HG03103 (cell line): ENCODE data around the gene DNAJC22.
A peak's percentile ranks its signal among the peaks of the same experiment; 100 is the strongest.
"Not testable (repeated sequence)": the region's sequence is repeated elsewhere in the genome, so short reads cannot be mapped to it uniquely, and the experiment has no call there.

ENCODE experiments used
- ATAC-seq: cut with Tn5 transposase; IDR thresholded peaks from one replicate; pipeline ENCODE4 v1.9.1; 2021; ENCODE audit warnings: low read depth; ENCODE audit not compliant: unreplicated experiment

DNAJC22 gene

DNA sequence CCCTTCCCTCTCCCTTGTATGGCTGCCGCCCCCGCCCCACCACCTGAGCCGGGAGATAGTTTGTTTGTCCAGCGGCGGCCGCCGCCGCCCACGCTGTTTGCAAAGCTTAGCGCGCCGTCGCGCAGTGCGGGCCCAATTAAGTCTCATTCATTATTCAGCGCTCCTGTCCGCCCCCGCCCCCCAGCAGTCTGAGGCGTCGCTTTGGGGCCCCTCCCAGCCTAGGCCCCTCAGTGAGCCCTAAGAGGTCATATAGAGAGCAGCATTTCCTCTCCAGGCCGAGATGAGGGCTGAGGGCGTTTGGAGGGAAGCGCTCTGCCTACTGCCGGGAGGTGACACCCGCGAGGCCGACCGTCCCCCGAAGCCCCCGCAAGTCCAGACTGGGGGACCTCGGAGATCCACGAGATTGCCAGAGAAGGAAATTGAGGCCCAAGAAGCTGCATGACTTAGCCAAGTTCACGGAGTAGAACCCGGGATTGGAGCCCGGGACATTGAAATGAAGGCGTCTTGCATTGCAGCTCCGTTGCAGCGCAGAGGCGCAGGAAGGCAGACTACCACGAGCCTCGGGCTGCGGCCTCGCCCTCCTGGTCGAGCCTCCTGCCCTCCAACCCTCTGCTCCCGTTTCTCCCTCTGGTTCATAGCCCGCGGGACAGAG, at the start of gene DNAJC22:
DNAJC22 (plus strand) TSS at position 230 of the 652 bp plus-strand sequence. CDS start 1,985 bp downstream, outside the sequence.
- no peak for ATAC-seq

DNA sequence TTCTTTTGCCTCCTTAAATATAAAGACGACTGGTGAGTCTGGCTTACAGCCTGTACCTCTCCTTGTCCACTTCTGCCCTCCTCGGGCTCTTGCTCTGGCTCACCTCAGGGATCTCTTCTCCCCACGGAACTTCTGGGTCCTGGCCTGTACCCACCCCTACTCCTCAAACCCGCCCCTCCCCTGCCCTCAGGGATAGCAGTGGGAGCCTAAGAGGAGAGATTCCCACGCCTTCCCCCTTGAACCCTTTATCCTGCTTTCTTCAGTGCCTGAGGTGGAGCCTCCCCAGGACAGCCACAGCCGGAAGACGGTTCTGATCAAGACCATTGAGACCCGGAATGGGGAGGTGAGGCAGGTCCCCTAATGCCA, 49.0 kb upstream of the DNAJC22 start:
- no peak for ATAC-seq

DNA sequence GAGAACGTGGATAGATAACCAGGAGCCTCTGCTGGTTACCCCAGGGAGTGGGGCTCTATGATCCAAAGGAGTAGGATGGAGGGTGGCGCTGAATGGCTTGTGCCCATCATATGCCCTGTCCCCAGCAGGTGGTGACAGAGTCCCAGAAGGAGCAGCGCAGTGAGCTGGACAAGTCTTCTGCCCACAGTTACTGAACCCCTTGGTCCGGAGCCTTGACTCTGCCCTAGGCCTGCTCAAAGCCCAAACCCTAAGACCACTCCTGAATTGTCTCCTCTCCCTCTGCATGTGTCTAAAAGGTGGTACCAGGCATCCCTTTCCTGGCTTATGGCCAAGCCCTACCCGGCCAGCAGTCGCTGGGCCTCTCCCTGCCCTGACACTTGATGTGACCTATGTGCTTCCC, 48.5 kb upstream of the DNAJC22 start:
- no peak for ATAC-seq

DNA sequence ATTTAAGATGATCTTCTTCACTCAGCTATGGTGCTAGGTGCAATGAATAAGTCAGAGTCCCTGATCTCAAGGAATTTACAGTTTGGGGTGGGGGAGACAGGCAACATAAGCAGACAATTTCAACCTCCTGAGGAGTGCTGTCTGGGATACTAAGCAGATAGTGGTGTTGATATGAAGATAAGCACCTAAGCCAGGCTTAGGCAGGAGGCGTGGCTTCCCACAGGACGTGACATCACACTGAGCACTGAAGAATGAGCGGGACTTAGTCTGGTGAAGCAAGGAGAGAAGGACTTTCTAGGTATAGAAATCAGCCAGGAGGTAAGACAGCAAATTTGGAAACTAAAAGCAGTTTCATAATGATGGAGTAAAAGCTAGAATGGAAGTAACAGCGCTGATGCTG, 44.9 kb upstream of the DNAJC22 start:
- ATAC-seq, result no peak

DNA sequence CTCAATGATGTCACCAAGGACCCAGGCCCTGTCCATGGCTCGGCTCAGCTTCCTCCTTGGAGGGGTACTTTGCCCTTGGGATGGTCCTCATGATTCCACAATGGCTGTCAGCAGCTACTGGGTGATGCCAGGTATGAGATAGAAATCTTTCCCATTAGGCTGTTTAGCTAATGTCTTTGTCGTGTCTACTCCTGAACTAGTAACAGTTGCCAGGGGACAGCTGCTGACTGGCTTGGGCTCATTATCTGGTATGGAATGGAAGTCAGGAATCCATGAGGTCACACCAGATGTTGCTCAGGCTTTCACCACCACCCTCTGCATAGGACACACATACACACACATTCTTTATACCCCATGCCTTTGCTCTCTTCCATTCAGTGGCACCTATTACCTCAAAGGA, 42.5 kb upstream of the DNAJC22 start:
- no peak for ATAC-seq

DNA sequence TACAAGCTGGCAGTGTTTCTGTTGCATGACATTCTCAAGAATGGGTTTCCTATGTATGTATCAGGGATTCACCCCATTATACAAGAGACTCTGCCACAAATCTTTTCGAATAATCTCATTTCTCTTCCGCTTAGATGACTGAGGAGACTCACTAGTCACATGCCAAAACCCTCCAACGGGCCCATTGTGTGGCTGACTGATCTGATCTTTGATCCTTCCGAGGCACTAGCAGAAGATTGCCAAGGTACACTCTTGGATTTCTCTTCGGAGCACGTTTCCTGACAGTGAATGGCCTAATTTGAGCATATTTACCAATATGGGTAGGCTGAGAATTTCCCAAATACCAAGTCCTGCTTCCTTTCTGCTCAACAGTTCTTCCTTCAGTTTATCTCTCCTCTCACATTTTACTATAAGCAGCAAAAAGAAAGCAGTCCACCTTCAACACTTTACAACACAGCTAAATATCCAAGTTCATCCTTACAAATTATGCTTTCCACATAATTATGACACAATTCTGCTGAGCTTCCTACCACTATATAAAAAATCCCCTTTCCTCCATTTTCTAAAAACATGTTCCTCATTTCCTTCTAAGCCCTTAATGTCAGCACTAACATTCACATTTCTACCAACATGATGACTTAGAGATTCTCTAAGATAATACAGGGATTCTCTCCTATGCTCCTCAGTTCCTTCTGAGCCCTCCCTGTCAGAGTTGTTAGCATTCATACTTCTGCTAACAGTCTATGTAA, 40.8 kb upstream of the DNAJC22 start:
- ATAC-seq, result no peak

DNA sequence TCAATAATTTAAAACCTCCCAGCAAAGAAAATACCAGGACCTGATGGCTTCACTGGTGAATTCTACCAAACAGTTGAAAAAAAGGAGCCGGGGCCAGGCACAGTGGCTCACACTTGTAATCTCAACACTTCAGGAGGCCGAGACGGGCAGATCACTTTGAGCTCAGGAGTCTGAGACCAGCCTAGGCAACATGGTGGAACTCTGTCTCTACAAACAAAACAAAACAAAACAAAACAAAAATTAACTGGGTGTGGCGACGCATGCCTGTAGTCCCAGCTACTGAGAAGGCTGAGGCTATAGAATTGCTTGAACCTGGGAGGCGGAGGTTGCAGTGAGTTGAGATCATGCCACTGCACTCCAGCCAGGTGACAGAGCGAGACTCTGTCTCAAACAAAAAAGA, 37.3 kb upstream of the DNAJC22 start:
- no peak for ATAC-seq

DNA sequence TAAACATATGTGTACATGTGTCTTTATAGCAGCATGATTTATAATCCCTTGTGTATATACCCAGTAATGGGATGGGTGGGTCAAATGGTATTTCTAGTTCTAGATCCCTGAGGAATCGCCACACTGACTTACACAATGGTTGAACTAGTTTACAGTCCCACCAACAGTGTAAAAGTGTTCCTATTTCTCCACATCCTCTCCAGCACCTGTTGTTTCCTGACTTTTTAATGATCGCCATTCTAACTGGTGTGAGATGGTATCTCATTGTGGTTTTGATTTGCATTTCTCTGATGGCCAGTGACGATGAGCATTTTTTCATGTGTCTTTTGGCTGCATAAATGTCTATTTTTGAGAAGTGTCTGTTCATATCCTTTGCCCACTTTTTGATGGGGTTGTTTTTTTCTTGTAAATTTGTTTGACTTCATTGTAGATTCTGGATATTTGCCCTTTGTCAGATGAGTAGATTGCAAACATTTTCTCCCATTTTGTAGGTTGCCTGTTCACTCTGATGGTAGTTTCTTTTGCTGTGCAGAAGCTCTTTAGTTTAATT, 36.2 kb upstream of the DNAJC22 start:
- not testable (repeated sequence) for ATAC-seq

DNA sequence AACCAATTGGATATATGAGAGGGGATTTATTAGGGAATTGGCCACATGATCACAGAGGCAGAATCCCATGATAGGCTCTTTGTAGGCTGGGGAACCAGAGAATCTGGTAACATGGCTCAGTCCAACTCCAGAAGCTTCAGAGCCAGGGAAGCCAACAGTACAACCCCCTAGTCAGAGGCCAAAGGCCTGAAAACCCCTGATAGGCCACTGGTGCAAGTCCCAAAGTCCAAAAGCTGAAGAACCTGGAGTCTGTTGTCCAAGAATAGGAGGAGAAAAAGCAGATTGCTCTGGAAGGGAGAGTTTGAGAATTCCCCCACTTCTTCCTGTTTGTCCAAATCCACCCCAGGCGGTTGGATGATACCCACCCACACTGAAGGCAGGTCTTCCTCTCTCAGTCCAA, 31.9 kb upstream of the DNAJC22 start:
- ATAC-seq, result no peak

DNA sequence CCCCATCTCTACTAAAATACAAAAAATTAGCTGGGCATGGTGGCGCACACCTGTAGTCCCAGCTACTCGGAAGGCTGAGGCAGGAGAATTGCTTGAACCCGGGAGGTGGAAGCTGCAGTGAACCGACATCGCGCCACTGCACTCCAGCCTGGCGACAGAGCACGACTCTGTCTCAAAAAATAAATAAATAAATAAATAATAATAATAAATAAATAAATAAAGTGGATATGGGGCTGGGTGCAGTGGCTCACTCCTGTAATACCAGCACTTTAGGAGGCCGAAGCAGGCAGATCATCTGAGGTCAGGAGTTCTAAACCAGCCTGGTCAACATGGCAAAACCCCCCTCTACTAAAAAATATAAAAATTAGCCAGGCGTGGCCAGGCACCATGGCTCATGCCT, 29.6 kb upstream of the DNAJC22 start:
- not testable (repeated sequence) for ATAC-seq

DNA sequence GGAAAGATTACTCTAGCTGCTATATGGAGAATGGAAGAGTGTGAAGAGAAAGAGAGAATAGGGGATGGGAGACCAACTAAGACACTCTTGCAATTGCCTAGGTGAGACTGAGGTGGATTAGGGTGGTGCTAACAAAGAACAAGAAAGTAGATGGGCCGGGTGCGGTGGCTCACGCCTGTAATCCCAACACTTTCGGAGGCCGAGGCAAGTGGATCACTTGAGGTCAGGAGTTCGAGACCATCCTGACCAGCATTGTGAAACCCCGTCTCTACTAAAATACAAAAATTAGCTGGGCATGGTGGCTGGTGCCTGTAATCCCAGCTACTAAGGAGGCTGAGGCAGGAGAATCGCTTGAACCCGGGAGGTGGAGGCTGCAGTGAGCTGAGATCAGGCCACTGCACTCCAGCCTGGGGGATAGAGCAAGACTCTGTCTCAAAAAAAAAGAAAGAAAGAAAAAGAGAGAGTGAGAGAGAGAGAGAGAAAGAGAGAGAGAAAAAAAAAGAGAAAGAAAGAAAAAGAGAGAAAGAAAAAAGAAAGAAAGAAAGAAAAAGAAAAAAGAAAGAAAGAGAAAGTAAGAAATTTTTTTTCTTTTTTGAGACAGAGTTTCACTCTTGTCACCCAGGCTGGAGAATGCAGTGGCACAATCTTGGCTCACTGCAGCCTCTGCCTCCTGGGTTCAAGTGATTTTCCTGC, 26.1 kb upstream of the DNAJC22 start:
- ATAC-seq, result not testable (repeated sequence)

DNA sequence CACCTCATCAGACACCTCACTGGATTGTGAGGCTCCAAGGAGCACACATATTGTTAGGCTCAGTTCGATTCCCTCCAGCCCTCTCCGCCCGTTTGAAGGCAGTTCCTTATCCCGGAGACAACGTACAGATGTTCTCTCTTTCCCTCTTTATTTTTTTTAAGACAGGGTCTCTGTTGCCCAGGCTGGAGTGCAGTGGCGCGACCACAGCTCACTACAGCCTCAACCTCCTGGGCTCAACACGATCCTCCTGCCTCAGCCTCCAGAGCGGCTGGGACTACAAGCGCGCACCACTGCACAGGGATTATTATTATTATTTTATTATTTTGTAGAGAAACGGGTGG, 24.4 kb upstream of the DNAJC22 start:
- ATAC-seq, result no peak

DNA sequence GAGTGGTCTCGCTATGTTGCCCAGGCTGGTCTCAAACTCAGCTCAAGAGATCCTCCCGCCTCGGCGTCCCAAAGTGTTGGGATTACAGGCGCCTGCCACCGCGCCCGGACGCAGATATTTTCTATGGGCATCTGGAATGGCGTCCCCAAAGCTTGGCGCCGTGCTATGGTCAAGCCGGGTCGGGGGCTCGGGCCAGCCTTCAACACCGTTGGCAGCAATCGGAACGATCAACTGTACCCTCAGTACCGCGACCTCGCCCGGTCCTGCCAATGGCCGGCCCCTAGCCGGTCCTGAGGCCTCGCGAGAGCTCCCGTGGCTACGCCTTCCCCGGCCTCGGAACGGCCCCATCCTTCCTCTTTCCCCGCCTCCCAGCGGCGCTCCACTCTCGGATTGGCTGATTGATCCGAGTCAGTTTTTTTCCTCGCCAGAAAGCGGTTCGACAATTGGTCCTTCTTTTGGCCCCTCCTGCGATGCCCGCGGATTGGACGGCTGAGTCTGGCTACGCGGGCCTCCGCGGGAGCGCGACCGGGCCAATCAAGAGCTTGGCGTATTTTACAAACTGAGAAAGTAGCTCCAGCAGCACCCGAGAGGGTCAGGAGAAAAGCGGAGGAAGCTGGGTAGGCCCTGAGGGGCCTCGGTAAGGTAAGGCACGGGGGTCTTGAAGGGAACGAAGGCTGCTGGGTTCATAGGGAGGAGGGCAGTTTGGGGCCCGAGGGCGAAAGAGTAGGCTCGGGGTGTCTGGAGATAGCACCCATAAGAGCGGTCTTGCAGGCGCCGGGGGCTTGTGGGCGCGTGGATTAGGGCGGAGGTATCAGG, 23.8 kb upstream of the DNAJC22 start, which contains the start of gene TROAP:
TROAP (plus strand) TSS at position 548 of the 816 bp plus-strand sequence. CDS start 354 bp downstream, outside the sequence.
- peak; percentile 90 for ATAC-seq

DNA sequence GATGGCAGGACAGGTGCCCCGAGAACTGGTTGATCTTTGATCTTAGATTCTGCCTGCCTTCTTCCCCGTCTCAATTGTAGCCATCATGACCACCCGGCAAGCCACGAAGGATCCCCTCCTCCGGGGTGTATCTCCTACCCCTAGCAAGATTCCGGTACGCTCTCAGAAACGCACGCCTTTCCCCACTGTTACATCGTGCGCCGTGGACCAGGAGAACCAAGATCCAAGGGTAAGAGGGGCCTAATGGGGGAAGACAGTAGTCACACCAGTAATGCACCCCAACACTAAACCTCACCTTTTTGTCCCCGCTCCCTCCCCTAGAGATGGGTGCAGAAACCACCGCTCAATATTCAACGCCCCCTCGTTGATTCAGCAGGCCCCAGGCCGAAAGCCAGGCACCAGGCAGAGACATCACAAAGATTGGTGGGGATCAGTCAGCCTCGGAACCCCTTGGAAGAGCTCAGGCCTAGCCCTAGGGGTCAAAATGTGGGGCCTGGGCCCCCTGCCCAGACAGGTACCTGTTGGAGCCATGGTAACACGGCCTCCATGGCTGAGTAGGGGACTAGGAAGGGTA, 23.1 kb upstream of the DNAJC22 start:
- ATAC-seq, result no peak

DNA sequence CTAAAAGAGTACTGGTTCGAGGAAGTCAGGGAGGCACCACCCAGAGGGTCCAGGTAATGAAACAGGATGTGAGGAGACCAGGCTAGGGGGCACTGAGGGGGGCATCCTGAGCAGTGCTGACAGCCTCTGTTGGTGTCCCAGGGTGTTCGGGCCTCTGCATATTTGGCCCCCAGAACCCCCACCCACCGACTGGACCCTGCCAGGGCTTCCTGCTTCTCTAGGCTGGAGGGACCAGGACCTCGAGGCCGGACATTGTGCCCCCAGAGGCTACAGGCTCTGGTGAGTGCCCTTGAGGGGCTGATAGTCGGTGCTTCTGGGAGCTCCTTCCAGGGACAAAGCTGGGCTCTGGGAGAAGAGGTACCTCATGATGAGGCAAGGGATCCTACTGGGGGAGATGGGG, 21.1 kb upstream of the DNAJC22 start:
- ATAC-seq, result no peak

DNA sequence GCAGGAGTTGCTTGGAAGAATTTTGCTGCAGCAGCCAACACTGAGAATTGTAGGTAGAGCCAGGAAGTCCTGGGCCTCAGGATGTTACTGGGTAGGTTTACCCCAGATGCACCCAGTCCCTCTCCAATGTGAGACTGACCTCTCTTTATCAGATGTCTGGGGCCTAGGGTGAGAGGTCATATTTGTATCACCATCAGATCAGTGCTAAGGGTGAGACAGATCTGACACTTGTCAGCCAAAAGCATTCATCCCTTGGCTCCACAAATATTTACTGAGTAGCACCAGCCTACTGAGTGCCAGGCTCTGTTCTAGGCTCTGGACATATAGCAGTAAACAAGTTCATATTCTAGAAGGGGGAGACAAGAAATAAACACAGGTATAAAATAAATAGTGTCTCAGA, 19.3 kb upstream of the DNAJC22 start:
- no peak for ATAC-seq

DNA sequence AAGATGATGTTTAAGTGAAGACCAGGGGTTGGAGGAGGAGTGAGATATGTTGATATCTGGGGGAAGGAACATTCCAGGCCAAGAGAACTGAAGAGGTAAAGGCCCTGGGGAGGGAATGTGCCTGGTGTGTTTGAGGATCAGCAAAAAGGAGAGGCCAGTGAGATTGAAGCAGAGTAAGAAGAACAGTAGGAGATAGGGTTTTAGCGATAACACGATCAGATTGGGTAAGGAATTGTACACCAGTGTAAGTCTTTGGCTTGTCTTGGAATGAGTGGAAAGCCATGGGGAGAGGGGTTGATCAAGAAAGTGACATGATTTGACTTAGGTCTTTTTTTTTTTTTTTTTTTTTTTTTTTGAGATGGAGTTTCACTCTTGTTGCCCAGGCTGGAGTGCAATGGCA, 18.8 kb upstream of the DNAJC22 start:
- ATAC-seq, result no peak

DNA sequence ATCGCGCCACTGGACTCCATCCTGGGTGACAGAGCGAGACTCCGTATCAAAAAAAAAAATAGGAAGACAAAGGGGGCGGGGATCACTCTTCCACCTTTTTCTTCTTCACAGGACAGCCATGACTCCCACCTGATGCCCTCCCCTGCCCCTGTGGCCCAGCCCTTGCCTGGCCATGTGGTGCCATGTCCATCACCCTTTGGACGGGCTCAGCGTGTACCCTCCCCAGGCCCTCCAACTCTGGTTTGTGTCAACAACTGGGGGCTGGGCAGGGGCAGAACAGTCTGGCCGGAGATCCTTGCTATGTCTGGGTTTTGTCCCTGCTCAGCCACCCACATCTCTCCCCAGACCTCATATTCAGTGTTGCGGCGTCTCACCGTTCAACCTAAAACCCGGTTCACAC, 17.9 kb upstream of the DNAJC22 start:
- no peak for ATAC-seq

DNA sequence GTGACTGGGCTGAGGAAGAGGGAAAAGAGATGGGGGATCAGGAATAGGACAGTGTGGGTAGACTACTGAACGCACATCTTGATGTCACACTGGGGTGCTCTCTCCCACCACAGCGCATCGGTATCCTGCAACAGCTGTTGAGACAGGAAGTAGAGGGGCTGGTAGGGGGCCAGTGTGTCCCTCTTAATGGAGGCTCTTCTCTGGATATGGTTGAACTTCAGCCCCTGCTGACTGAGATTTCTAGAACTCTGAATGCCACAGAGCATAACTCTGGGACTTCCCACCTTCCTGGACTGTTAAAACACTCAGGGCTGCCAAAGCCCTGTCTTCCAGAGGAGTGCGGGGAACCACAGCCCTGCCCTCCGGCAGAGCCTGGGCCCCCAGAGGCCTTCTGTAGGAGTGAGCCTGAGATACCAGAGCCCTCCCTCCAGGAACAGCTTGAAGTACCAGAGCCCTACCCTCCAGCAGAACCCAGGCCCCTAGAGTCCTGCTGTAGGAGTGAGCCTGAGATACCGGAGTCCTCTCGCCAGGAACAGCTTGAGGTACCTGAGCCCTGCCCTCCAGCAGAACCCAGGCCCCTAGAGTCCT, 16.6 kb upstream of the DNAJC22 start:
- ATAC-seq, result no peak
